Transverse colon (tissue), 4 donors: ENCODE results near the gene COL6A1. TPM values are rescaled to one million over a fixed set of nuclear protein-coding genes. Genes with fewer than 3 reads are reported as not detected.

ENCODE experiments used
- DNase-seq: peaks from one replicate; pipeline ENCODE4 v3.0.0-alpha.2; 2019
- H3K27ac ChIP-seq, 4 donors: fragments of 200-600 bp; sonication (generic); 2 replicates each; pipeline ENCODE4 v1.5.1; 2016 to 2018; ENCODE audit warnings: inconsistent platforms in 4 of 4
- H3K27me3 ChIP-seq: fragments of 200-600 bp; sonication (generic); 2 replicates; pipeline ENCODE4 v1.5.1; 2017; ENCODE audit warnings: inconsistent platforms
- H3K36me3 ChIP-seq, 4 donors: fragments of 200-600 bp; sonication (generic); 2 replicates each; pipeline ENCODE4 v1.5.1; 2017 to 2019; ENCODE audit warnings: inconsistent platforms in 4 of 4
- H3K4me1 ChIP-seq, 4 donors: fragments of 200-600 bp; sonication (generic); 2 replicates each; pipeline ENCODE4 v1.5.1; 2017 to 2020; ENCODE audit warnings: inconsistent platforms in 4 of 4
- H3K4me3 ChIP-seq, 4 donors: fragments of 200-600 bp; sonication (generic); 1 replicate in 1 of 4; 2 replicates in 3 of 4; pipeline versions ENCODE4 v1.5.1 to v1.6.1; 2017 to 2019; ENCODE audit warnings: inconsistent platforms in 4 of 4
- H3K9me3 ChIP-seq, 2 donors: fragments of 200-600 bp; sonication (generic); 2 replicates each; pipeline ENCODE4 v1.5.1; 2017 to 2019; ENCODE audit warnings: inconsistent platforms in 2 of 2
- CTCF ChIP-seq, 5 experiments: fragments of 200-600 bp in 3 of 5; fragments of 450-650 bp in 2 of 5; sonication (generic) in 3 of 5; IDR thresholded peaks; 1 replicate in 2 of 5; 2 replicates in 3 of 5; pipeline ENCODE4 v1.5.1; 2016 to 2017; ENCODE audit warnings: antibody characterized with exemption in 5 of 5, inconsistent platforms in 3 of 5, mild to moderate bottlenecking in 2 of 5, moderate library complexity in 1 of 5
- EP300 ChIP-seq: sonication (generic); formaldehyde crosslinking; IDR thresholded peaks from one replicate; pipeline ENCODE4 v1.6.1; 2017; ENCODE audit warnings: antibody characterized with exemption, low read depth
- POLR2A ChIP-seq: fragments of 450-650 bp; IDR thresholded peaks from one replicate; pipeline ENCODE4 v1.6.1; 2016; ENCODE audit warnings: antibody characterized with exemption, mild to moderate bottlenecking, moderate library complexity
- POLR2AphosphoS5 ChIP-seq, 3 donors: sonication (generic); formaldehyde crosslinking; IDR thresholded peaks; one replicate each; pipeline ENCODE4 v1.6.1; 2016; ENCODE audit warnings: antibody characterized with exemption in 3 of 3
- WGBS, 2 donors: methylation state at CpG; one replicate each; pipeline ENCODE4 v1.1.5; 2018; ENCODE audit warnings: low coverage in 1 of 2; 5-methylcytosine and 5-hydroxymethylcytosine counted together
- in situ Hi-C, 4 donors: fragments of 200-750 bp; cut with MboI; loops; one replicate each; pipeline versions ENCODE4 v1.15.0 to v1.15.1; 2017; ENCODE audit warnings: low sequenced_read_pairs in 3 of 4, low pct_ligation_motif_present in 1 of 4, low pct_unique_long_range_greater_than_20kb in 1 of 4
- intact Hi-C: fragments of 100-400 bp; cut with DNase I; formaldehyde crosslinking; loops from one replicate; pipeline ENCODE4 v1.15.1; 2023; ENCODE audit warnings: low total_unique reads
- total RNA-seq, 4 donors: library from RNA; depleted of rRNA; stranded (reverse); fragments of >200 nt; gene quantifications; one replicate each; pipeline ENCODE4 v1.1.0, GENCODE V29; 2016

COL6A1 gene
- total RNA-seq, 4 donors from 2014 or later, result 166 to 580 (median 346) TPM

GRCh38 chr21:45983981-45984551, 2.5 kb downstream of the COL6A1 start:
- H3K27me3 ChIP-seq, result peaks cover 27% of the 10 kb centered on the region
- no peaks in the 10 kb centered on the region for H3K9me3 ChIP-seq
- intact Hi-C loops (no loop called here), in situ Hi-C loops (no loop called here)
- DNase-seq, result peak; percentile 49
- no peak for TF ChIP-seq EP300
- TF ChIP-seq POLR2A, result no peak
- peak; percentile 43 to 86 (median 61) for TF ChIP-seq POLR2AphosphoS5 (IDR thresholded peaks at IDR 0.05)
- peak overlapping the region; percentile 42 to 73 (median 48) for H3K4me3 ChIP-seq
- WGBS, 2 donors, result 92% methylated on average over 32 of the region's 38 CpGs; no CpG with 5 or more reads in 1 of the 2 donors
- no peaks in the 10 kb centered on the region for H3K36me3 ChIP-seq
- peak overlapping the region; percentile 81 to 90 (median 85) for H3K27ac ChIP-seq
- H3K4me1 ChIP-seq, result peaks cover 10 to 37% (median 15%) of the 10 kb centered on the region in 4 donors

DNA sequence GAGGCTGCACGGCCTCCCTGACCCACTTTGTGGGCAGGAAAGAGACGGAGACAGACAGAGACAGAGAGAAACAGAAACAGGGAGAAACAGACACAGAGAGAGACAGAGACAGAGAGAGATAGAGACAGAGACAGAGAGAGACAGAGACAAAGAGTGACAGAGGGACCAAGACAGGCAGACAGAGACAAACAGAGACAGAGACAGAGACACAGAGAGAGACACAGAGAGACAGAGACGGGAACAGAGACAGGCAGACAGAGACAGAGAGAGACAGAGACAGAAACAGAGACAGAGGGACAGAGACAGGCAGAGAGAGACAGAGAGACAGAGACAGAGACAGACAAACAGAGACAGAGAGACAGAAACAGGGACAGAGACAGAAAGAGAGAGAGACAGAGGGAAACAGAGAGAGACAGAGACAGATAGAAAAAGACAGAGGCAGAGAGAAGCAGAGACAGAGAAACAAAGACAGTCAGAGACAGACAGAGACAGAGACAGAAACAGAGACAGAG, 3.1 kb downstream of the COL6A1 start:
- no peaks in the 10 kb centered on the region for H3K36me3 ChIP-seq
- peak overlapping the region in 1 of 4 donors; percentile 73 for H3K4me3 ChIP-seq
- in situ Hi-C loops, result no loop called here

GRCh38 chr21:45985471-45986315, 4.1 kb downstream of the COL6A1 start:
- intact Hi-C loops, result no loop called here
- H3K9me3 ChIP-seq, result no peaks in the 10 kb centered on the region
- peaks cover 17% of the 10 kb centered on the region for H3K27me3 ChIP-seq
- peak overlapping the region; percentile 81 to 90 (median 85) for H3K27ac ChIP-seq
- H3K4me1 ChIP-seq, result peaks cover 7 to 29% (median 15%) of the 10 kb centered on the region in 4 donors
- TF ChIP-seq POLR2AphosphoS5 (IDR thresholded peaks at IDR 0.05) (no peak), CTCF (IDR thresholded peaks at IDR 0.05) (no peak), EP300 (no peak), POLR2A (no peak)
- WGBS, 2 donors, result 74 to 76% methylated on average over 3 to 36 of the region's 37 CpGs
- H3K36me3 ChIP-seq, result no peaks in the 10 kb centered on the region
- no peak overlapping the region for H3K4me3 ChIP-seq
- peak; percentile 7 for DNase-seq
- in situ Hi-C loops, result no loop called here

More for the DNA sequence above, 3.1 kb downstream of the COL6A1 start:
- WGBS, 2 donors, result 60 to 74% methylated on average over 3 of the region's 3 CpGs
- H3K9me3 ChIP-seq, result no peaks in the 10 kb centered on the region
- peak overlapping the region; percentile 81 to 90 (median 85) for H3K27ac ChIP-seq
- intact Hi-C loops, result no loop called here
- peaks cover 21% of the 10 kb centered on the region for H3K27me3 ChIP-seq
- DNase-seq, result no peak
- peaks cover 9 to 35% (median 15%) of the 10 kb centered on the region in 4 donors for H3K4me1 ChIP-seq
- TF ChIP-seq CTCF (IDR thresholded peaks at IDR 0.05) (no peak), EP300 (no peak), POLR2A (no peak), POLR2AphosphoS5 (IDR thresholded peaks at IDR 0.05) (no peak)

DNA sequence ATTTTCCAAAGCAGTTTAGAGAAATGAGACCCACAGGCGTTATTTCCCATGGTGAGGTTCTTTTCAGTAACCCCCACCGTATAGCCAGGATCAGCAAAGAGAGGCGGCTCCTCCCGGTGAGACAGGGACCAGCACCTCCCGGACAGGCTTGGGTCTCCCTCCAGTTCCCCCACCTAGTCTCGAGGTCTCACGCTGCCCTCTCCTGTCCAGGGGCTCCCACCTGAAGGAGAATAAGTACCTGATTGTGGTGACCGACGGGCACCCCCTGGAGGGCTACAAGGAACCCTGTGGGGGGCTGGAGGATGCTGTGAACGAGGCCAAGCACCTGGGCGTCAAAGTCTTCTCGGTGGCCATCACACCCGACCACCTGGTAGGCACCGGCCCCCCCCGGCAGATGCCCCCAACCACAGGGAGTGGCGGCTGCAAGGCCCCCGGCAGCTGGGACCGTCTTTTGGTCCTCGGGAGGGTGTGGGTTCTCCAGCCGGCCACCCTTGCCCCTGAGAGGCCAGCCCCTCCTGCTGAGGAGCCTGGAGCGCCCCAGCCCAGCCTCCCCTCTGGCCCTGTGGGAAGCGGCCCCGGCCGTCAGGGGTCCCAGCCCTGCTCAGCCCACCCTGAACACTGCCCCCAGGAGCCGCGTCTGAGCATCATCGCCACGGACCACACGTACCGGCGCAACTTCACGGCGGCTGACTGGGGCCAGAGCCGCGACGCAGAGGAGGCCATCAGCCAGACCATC, 4.9 kb downstream of the COL6A1 start:
- no peak for TF ChIP-seq POLR2AphosphoS5 (IDR thresholded peaks at IDR 0.05)
- TF ChIP-seq EP300, result no peak
- TF ChIP-seq CTCF (IDR thresholded peaks at IDR 0.05), result no peak
- no peak for TF ChIP-seq POLR2A
- no peaks in the 10 kb centered on the region for H3K9me3 ChIP-seq
- H3K36me3 ChIP-seq, result no peaks in the 10 kb centered on the region
- peak overlapping the region; percentile 33 to 90 (median 82) for H3K27ac ChIP-seq
- peak; percentile 7 for DNase-seq
- intact Hi-C loops, result no loop called here
- 90% methylated on average over 35 of the region's 36 CpGs; no CpG with 5 or more reads in 1 of the 2 donors for WGBS, 2 donors
- peaks cover 17% of the 10 kb centered on the region for H3K27me3 ChIP-seq
- peaks cover 7 to 24% (median 13%) of the 10 kb centered on the region in 4 donors for H3K4me1 ChIP-seq
- no peak overlapping the region for H3K4me3 ChIP-seq
- in situ Hi-C loops, result no loop called here
